Keratinocyte (primary cell): ENCODE results near the gene GNB3.

Experiments used
- CTCF ChIP-seq, 3 experiments: IDR thresholded peaks in 1 of 3; conservative IDR thresholded peaks in 1 of 3; optimal IDR thresholded peaks in 1 of 3; 2 replicates in 2 of 3; 3 replicates in 1 of 3; pipeline versions ENCODE3 to v1.5.1; 2011; ENCODE audit warnings: low read length in 3 of 3, mild to moderate bottlenecking in 3 of 3, moderate library complexity in 2 of 3, control low read depth in 1 of 3, inconsistent platforms in 1 of 3; ENCODE audit not compliant: insufficient read depth in 2 of 3; ENCODE audit errors: extremely low read depth in 1 of 3
- EZH2 ChIP-seq: IDR thresholded peaks from one replicate; pipeline ENCODE4 v1.6.1; 2012; ENCODE audit warnings: inconsistent platforms, mild to moderate bottlenecking, low read length, moderate library complexity

- no peak for TF ChIP-seq CTCF (optimal IDR thresholded peaks at IDR 0.05 in 1 of 3, IDR thresholded peaks at IDR 0.05 in 1 of 3, conservative IDR thresholded peaks at IDR 0.05 in 1 of 3; ENCODE audit: extremely low read depth in 1 of 3, insufficient read depth in 2 of 3, low read length in 3 of 3)
- TF ChIP-seq EZH2: no peak
Measured at GRCh38 chr12:6840761-6841515, at the start of gene GNB3.
